ENCODE measurements around the gene GLI1. TPM values are rescaled to one million over a fixed set of nuclear protein-coding genes. Genes with fewer than 3 reads are reported as not detected.

GLI1 gene
- polyA plus RNA-seq, 1 of the 3 experiments (the other 2 are of a cell fraction) = 0.90 TPM

DNA sequence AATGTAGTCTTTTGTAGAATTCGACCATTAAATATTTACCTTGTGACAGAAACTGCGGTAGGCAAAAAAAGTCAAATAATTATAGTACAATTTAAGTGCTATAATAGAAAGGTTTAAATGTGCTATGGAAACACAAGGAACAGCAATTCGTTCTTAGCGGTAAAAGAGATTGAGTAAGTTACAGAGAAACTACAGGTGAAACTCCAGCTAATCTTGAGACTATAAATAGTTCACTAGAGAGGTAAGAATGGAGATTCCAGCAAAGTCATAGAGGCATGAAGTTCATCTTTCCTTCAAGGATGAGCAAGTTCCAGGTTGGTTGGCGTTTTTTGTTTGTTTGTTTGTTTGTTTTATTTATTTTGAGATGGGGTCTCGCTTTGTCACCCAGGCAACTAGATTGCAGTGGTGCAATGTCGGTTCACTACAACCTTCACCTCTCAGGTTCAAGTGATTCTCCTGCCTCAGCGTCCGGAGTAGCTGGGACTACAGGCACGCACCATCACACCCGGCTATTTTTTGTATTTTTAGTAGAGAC is 27.9 kb upstream of the GLI1 start:
- DNase-seq = no peak
- 98% methylated on average over 11 of the region's 11 CpGs for WGBS (ENCODE audit: low lambda C conversion rate)
- H3K9ac ChIP-seq = peak overlapping the region; percentile 82
- no peaks in the 10 kb centered on the region for H3K36me3 ChIP-seq (replicated peaks in 1 of 2; ENCODE audit: control insufficient read depth in 1 of 2, insufficient read depth in 2 of 2, low read length in 1 of 2)
- peaks cover 9% of the 10 kb centered on the region for H3F3A ChIP-seq (replicated peaks; ENCODE audit: insufficient read depth)
- H3K4me1 ChIP-seq (ENCODE audit: control insufficient read depth in 1 of 2, insufficient read depth in 2 of 2, low read depth in 1 of 2, low read length in 1 of 2) = peaks cover 0 to 3% of the 10 kb centered on the region in 2 experiments; a peak in 1 of 4 replicates
- TF ChIP-seq NRF1 (IDR thresholded peaks at IDR 0.05; ENCODE audit: low read depth, low read length) = no peak
- TF ChIP-seq IRF3 (IDR thresholded peaks at IDR 0.05; ENCODE audit: low read depth, low read length) = no peak
- TF ChIP-seq RXRA (IDR thresholded peaks at IDR 0.05; ENCODE audit: borderline replicate concordance, low read depth) = no peak
- no peak for TF ChIP-seq RCOR1 (IDR thresholded peaks at IDR 0.05; ENCODE audit: low read length)
- TF ChIP-seq YY1 (IDR thresholded peaks at IDR 0.05; ENCODE audit: low read depth) = no peak
- TF ChIP-seq FOXJ3 (CRISPR knock-in tag; IDR thresholded peaks at IDR 0.05) = no peak
- peak overlapping the region; percentile 90 for H2AFZ ChIP-seq (ENCODE audit: low read depth)
- H3K27me3 ChIP-seq (ENCODE audit: insufficient read depth) = no peaks in the 10 kb centered on the region
- no peaks in the 10 kb centered on the region for H3K9me3 ChIP-seq
- H3K4me3 ChIP-seq (ENCODE audit: low read depth in 2 of 2, low read length in 1 of 2) = no peak overlapping the region; a peak in 1 of 4 replicates
- ChIA-PET POLR2A (no interaction called here), CTCF (interaction anchor here (0.7 to 3.4 kb wide), 6 partner anchors 19 to 218 kb away, joined by 3 to 9 read pairs (median 4); no protein-coding TSS in a partner anchor)
- peak overlapping the region; percentile 75 to 84; a peak in 3 of 4 replicates for H3K27ac ChIP-seq (ENCODE audit: low read depth in 2 of 2, low read length in 1 of 2)
- H3K9me2 ChIP-seq = no peaks in the 10 kb centered on the region
- H4K20me1 ChIP-seq (ENCODE audit: insufficient read depth) = no peaks in the 10 kb centered on the region
- peak overlapping the region; percentile 73 for H3K4me2 ChIP-seq
- peaks cover 32% of the 10 kb centered on the region for H3K79me2 ChIP-seq (ENCODE audit: insufficient read depth)

DNA sequence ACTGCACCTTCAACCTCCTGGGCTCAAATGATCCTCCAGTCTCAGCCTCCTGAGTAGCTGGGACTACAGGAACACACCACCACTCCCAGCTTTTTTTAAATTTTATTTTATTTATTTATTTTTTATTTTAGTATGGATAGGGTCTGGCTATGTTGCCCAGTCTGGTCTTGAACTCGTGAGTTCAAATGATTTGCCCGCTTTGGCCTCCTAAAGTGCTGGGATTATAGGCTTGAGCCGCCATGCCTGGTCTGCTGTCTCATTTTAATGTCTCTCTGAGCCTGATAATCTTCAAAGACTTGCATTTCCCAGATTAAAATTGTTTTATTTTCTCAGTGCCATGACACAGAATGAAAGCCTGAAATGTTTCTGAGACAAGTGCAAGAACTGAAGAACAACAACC is 26.2 kb upstream of the GLI1 start:
- H3K79me2 ChIP-seq (ENCODE audit: insufficient read depth) = peaks cover 18% of the 10 kb centered on the region
- H2AFZ ChIP-seq (ENCODE audit: low read depth) = no peak overlapping the region
- H3F3A ChIP-seq (replicated peaks; ENCODE audit: insufficient read depth) = peaks cover 9% of the 10 kb centered on the region
- H3K9me3 ChIP-seq = no peaks in the 10 kb centered on the region
- H3K9ac ChIP-seq = no peak overlapping the region
- no peak overlapping the region for H3K27ac ChIP-seq (ENCODE audit: low read depth in 2 of 2, low read length in 1 of 2)
- no peaks in the 10 kb centered on the region for H3K9me2 ChIP-seq
- H3K36me3 ChIP-seq (replicated peaks in 1 of 2; ENCODE audit: control insufficient read depth in 1 of 2, insufficient read depth in 2 of 2, low read length in 1 of 2) = no peaks in the 10 kb centered on the region
- no peaks in the 10 kb centered on the region for H4K20me1 ChIP-seq (ENCODE audit: insufficient read depth)
- H3K4me2 ChIP-seq = no peak overlapping the region
- 53% methylated on average over 3 of the region's 3 CpGs for WGBS (ENCODE audit: low lambda C conversion rate)
- CTCF ChIA-PET = interaction anchor here (1.2 to 3.4 kb wide), 4 partner anchors 13 to 91 kb away, joined by 4 to 9 read pairs (median 6); no protein-coding TSS in a partner anchor
- TF ChIP-seq JUND (IDR thresholded peaks at IDR 0.05) = no peak
- no peak for TF ChIP-seq RXRA (IDR thresholded peaks at IDR 0.05; ENCODE audit: borderline replicate concordance, low read depth)
- POLR2A ChIA-PET = no interaction called here
- no peaks in the 10 kb centered on the region for H3K27me3 ChIP-seq (ENCODE audit: insufficient read depth)
- no peak overlapping the region for H3K4me3 ChIP-seq (ENCODE audit: low read depth in 2 of 2, low read length in 1 of 2)
- peaks cover 0 to 3% of the 10 kb centered on the region in 2 experiments; a peak in 1 of 4 replicates for H3K4me1 ChIP-seq (ENCODE audit: control insufficient read depth in 1 of 2, insufficient read depth in 2 of 2, low read depth in 1 of 2, low read length in 1 of 2)
- no peak for DNase-seq

- Histone ChIP-seq H3K27me3 (ENCODE audit: insufficient read depth) (no peaks in the 10 kb centered on the region), H2AFZ (ENCODE audit: low read depth) (no peak within 1 kb of the TSS)
Measured at GRCh38 chr12:57434517-57435223, 24.9 kb upstream of the GLI1 start, which contains the start of gene INHBC. INHBC (plus strand) TSS chr12:57434784; CDS start chr12:57434887, 103 bp downstream.

More at GRCh38 chr12:57434517-57435223, 24.9 kb upstream of the GLI1 start, which contains the start of gene INHBC:
- no peaks in the 10 kb centered on the region for H3K9me2 ChIP-seq
- no peak for DNase-seq
- H4K20me1 ChIP-seq (ENCODE audit: insufficient read depth) = no peaks in the 10 kb centered on the region
- 85% methylated on average over 7 of the region's 8 CpGs for WGBS (ENCODE audit: low lambda C conversion rate)
- H3K9ac ChIP-seq = no peak within 1 kb of the TSS
- peaks cover 8% of the 10 kb centered on the region for H3F3A ChIP-seq (replicated peaks; ENCODE audit: insufficient read depth)
- H3K4me3 ChIP-seq (ENCODE audit: low read depth in 2 of 2, low read length in 1 of 2) = no peak within 1 kb of the TSS
- ChIA-PET CTCF (interaction anchor here (0.7 to 3.4 kb wide), 5 partner anchors 18 to 302 kb away, joined by 3 to 9 read pairs (median 5); partner anchors contain the start of gene GLI1), POLR2A (no interaction called here)
- H3K79me2 ChIP-seq (ENCODE audit: insufficient read depth) = peaks cover 6% of the 10 kb centered on the region
- H3K27ac ChIP-seq (ENCODE audit: low read depth in 2 of 2, low read length in 1 of 2) = no peak within 1 kb of the TSS
- no peaks in the 10 kb centered on the region for H3K4me1 ChIP-seq (ENCODE audit: control insufficient read depth in 1 of 2, insufficient read depth in 2 of 2, low read depth in 1 of 2, low read length in 1 of 2)
- no peak for TF ChIP-seq MEF2A (IDR thresholded peaks at IDR 0.05; ENCODE audit: borderline replicate concordance, low read depth)
- TF ChIP-seq USF1 (IDR thresholded peaks at IDR 0.05; ENCODE audit: borderline replicate concordance, low read depth) = no peak
- H3K9me3 ChIP-seq = no peaks in the 10 kb centered on the region
- H3K36me3 ChIP-seq (replicated peaks in 1 of 2; ENCODE audit: control insufficient read depth in 1 of 2, insufficient read depth in 2 of 2, low read length in 1 of 2) = no peaks in the 10 kb centered on the region
- H3K4me2 ChIP-seq = no peak within 1 kb of the TSS

Data from SK-N-SH (cell line).